Lower leg skin (tissue), 3 donors: ENCODE measurements around the gene DISP2.

Experiments used
- POLR2A ChIP-seq, 2 donors: fragments of 450-650 bp; IDR thresholded peaks; one replicate each; pipeline ENCODE4 v1.6.1; 2016 to 2017; ENCODE audit warnings: antibody characterized with exemption in 2 of 2, mild to moderate bottlenecking in 1 of 2, moderate library complexity in 1 of 2
- TF ChIP-seq, protein P1 (sequence below), 3 donors: fragments of 450-650 bp; IDR thresholded peaks; one replicate each; pipeline ENCODE4 v1.5.1; 2016; ENCODE audit warnings: antibody characterized with exemption in 3 of 3, mild to moderate bottlenecking in 3 of 3, moderate library complexity in 2 of 3

DNA sequence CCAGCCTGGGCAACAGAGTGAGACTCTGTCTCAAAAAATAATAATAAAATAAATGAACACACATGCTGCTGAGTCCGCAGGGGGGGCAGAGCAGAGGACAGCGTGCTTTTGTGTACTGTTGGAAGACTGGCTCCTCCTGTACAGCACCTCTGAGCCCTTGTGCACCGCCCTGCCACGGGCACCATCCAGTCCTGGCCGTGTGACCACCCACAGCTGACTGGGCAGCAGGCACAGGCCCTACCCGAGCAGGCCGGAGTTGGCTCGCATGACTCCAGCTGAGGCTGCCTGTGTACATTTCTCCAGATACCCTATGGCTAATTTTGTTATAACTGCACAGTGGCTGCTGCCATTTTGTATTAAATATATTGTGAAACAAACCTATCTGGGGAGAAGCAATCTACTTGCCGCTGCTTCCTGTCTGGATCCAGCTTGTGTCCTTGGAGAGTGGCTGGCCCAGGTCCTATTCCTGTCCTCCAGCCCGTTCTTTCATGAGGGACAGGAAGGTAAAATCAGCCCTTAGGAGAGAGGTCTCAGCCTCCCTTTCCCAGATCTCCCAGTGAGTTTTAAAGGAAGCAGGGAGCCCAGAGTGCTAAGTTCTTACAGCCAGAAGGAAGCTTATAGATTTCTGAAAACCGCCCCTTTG lies 62.2 kb downstream of the DISP2 start:
- TF ChIP-seq, protein P1, sequence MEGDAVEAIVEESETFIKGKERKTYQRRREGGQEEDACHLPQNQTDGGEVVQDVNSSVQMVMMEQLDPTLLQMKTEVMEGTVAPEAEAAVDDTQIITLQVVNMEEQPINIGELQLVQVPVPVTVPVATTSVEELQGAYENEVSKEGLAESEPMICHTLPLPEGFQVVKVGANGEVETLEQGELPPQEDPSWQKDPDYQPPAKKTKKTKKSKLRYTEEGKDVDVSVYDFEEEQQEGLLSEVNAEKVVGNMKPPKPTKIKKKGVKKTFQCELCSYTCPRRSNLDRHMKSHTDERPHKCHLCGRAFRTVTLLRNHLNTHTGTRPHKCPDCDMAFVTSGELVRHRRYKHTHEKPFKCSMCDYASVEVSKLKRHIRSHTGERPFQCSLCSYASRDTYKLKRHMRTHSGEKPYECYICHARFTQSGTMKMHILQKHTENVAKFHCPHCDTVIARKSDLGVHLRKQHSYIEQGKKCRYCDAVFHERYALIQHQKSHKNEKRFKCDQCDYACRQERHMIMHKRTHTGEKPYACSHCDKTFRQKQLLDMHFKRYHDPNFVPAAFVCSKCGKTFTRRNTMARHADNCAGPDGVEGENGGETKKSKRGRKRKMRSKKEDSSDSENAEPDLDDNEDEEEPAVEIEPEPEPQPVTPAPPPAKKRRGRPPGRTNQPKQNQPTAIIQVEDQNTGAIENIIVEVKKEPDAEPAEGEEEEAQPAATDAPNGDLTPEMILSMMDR (IDR thresholded peaks at IDR 0.05), result no peak
- no peak for TF ChIP-seq POLR2A (IDR thresholded peaks at IDR 0.05)
